PFSK-1 (cell line): ENCODE results near the gene MAGI1.

Source experiments
- FOXP2 ChIP-seq: optimal IDR thresholded peaks from 2 replicates; pipeline ENCODE3; 2011; ENCODE audit warnings: borderline replicate concordance, control low read depth, inconsistent platforms; ENCODE audit not compliant: insufficient read depth; ENCODE audit errors: extremely low read length, extremely low read depth
- POLR2AphosphoS5 ChIP-seq: IDR thresholded peaks from 2 replicates; pipeline ENCODE4 v1.6.1; 2012; ENCODE audit warnings: low read depth, mild to moderate bottlenecking, control low read depth, low read length, moderate library complexity
- SIN3A ChIP-seq: IDR thresholded peaks from 2 replicates; pipeline ENCODE4 v1.6.1; 2012; ENCODE audit warnings: mild to moderate bottlenecking, low read length, moderate library complexity, borderline replicate concordance; ENCODE audit not compliant: insufficient read depth
- TAF1 ChIP-seq: IDR thresholded peaks from 2 replicates; pipeline ENCODE4 v1.6.1; 2012; ENCODE audit warnings: low read length, control low read depth, borderline replicate concordance; ENCODE audit not compliant: insufficient read depth
- TF ChIP-seq, protein P1 (sequence below), 2 experiments: IDR thresholded peaks; 2 replicates each; pipeline versions ENCODE4 v1.6.1 to v1.8.0; 2011 to 2012; ENCODE audit warnings: low read depth in 2 of 2, low read length in 2 of 2, control low read depth in 1 of 2, inconsistent platforms in 1 of 2, mild to moderate bottlenecking in 1 of 2, moderate library complexity in 1 of 2; ENCODE audit not compliant: insufficient read depth in 1 of 2

MAGI1 gene

DNA sequence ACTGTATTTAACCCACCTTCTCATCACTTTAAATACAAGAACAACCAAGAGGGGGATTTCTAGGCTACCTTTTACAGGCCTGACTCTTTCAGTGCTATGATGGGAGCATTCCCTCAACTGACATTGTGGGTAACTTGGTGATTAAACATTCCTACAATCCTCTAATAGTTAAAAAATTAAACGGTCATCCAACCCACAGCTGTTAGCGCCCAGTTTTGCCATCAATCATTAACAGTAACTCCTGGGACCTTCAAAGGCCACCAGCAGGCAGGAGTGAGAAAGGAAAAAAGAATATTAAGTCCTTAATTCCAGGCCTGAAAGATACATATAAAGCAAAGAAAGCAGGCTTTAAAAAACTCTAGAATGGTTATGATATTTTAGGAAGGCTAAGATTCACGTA is 512.1 kb downstream of the MAGI1 start:
- no peak for TF ChIP-seq SIN3A
- TF ChIP-seq, protein P1, sequence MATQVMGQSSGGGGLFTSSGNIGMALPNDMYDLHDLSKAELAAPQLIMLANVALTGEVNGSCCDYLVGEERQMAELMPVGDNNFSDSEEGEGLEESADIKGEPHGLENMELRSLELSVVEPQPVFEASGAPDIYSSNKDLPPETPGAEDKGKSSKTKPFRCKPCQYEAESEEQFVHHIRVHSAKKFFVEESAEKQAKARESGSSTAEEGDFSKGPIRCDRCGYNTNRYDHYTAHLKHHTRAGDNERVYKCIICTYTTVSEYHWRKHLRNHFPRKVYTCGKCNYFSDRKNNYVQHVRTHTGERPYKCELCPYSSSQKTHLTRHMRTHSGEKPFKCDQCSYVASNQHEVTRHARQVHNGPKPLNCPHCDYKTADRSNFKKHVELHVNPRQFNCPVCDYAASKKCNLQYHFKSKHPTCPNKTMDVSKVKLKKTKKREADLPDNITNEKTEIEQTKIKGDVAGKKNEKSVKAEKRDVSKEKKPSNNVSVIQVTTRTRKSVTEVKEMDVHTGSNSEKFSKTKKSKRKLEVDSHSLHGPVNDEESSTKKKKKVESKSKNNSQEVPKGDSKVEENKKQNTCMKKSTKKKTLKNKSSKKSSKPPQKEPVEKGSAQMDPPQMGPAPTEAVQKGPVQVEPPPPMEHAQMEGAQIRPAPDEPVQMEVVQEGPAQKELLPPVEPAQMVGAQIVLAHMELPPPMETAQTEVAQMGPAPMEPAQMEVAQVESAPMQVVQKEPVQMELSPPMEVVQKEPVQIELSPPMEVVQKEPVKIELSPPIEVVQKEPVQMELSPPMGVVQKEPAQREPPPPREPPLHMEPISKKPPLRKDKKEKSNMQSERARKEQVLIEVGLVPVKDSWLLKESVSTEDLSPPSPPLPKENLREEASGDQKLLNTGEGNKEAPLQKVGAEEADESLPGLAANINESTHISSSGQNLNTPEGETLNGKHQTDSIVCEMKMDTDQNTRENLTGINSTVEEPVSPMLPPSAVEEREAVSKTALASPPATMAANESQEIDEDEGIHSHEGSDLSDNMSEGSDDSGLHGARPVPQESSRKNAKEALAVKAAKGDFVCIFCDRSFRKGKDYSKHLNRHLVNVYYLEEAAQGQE (IDR thresholded peaks at IDR 0.05; ENCODE audit: insufficient read depth in 1 of 2, low read depth in 2 of 2, low read length in 2 of 2): no peak
- no peak for TF ChIP-seq POLR2AphosphoS5
- no peak for TF ChIP-seq TAF1
- TF ChIP-seq FOXP2: no peak

DNA sequence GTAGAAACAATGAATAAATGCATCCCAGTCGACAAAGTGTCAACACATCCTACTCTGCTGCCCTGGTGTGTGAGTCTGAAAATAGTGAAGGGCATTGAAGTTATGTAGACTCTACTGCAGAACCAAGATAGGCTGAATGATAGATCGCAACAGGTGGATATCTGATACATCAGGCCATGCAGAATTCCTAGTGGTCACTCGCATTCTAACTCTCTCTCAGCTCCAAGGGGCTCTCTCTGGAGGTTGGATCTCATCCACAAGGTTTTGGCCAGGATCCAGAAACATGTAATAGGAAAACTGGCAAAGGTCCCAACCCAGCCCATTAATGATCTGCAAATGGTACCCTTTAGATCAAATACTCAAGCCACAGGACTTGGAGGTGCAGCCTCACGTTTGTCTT is 514.1 kb downstream of the MAGI1 start:
- TF ChIP-seq, protein P1 (IDR thresholded peaks at IDR 0.05; ENCODE audit: insufficient read depth in 1 of 2, low read depth in 2 of 2, low read length in 2 of 2): no peak
- TF ChIP-seq TAF1: no peak
- no peak for TF ChIP-seq SIN3A
- TF ChIP-seq POLR2AphosphoS5: no peak
- no peak for TF ChIP-seq FOXP2

DNA sequence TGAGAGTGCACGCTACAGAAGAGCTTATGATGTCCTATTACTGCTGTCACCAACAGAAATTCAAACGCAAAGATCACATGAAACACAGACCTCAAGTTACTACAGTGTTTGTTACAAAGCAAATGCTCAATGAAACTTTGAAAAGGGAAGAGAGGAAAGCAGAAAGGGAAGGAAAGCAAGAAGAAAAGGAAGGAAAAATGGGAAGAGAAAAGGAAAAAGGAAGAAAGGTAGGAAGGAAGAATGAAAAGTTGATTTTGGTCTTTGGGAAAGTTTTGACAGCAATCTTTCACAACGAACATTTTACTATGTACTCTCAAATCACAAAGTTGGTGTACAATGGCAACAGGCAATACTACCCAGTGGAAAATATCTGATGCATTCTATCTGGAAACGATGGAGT is 514.8 kb downstream of the MAGI1 start:
- TF ChIP-seq SIN3A (no peak), TAF1 (no peak), POLR2AphosphoS5 (no peak), FOXP2 (no peak)
- TF ChIP-seq, protein P1 (IDR thresholded peaks at IDR 0.05; ENCODE audit: insufficient read depth in 1 of 2, low read depth in 2 of 2, low read length in 2 of 2): no peak

DNA sequence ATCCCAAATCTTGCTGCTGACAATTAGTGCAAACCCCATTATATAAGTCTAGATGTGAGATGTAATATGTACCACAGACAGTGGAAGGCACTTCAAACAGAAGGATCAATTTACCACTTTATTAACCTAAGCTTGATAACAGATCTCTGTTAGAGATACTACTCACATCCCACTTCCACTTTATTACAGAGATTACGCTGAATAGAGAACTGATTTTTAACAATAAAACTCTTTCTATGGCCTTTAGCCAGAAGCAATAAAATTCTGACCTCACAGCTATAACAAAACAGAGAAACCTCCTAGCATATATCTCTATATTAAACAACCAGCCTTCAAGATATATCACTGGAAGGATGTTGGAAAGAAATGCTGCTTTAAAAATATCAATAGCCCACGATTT is 517.7 kb downstream of the MAGI1 start:
- TF ChIP-seq, protein P1 (IDR thresholded peaks at IDR 0.05; ENCODE audit: insufficient read depth in 1 of 2, low read depth in 2 of 2, low read length in 2 of 2): no peak
- no peak for TF ChIP-seq POLR2AphosphoS5
- TF ChIP-seq TAF1: no peak

DNA sequence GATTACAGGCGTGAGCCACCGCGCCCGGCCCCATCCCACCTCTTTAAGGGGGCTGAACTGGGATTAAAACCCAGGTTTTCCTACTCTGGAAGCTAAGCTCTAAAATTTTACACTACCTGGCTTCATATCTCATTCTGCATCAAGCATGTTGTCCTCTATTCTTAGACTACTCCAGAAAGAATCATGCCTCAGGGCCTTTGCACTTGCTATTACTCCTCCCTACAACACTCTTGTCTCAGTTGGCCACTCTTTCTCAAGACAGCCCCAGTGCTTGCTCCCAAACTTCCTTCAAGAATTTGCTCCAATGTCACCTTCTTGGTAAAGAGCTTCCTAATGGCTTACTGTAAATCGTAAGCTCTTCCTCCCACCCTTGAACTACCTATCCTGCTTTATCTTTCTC is 521.7 kb downstream of the MAGI1 start:
- TF ChIP-seq SIN3A: no peak
- TF ChIP-seq FOXP2: no peak
